ENCODE measurements around the gene KCP.

KCP gene

GRCh38 chr7:128886391-128887168 lies 23.9 kb downstream of the KCP start:
- no peak for DNase-seq

GRCh38 chr7:128885370-128886187 lies 24.9 kb downstream of the KCP start:
- no peak for DNase-seq

- no peak for DNase-seq
These were observed 25.7 kb downstream of the KCP start for GRCh38 chr7:128884561-128885369.

GRCh38 chr7:128883622-128884448 lies 26.7 kb downstream of the KCP start:
- peak; percentile 81 to 87 for DNase-seq

GRCh38 chr7:128882134-128882533 lies 28.4 kb downstream of the KCP start:
- DNase-seq = no peak

GRCh38 chr7:128881458-128882125 lies 28.9 kb downstream of the KCP start:
- DNase-seq = no peak

GRCh38 chr7:128880791-128881457 lies 29.6 kb downstream of the KCP start:
- no peak for DNase-seq

GRCh38 chr7:128879939-128880746 lies 30.4 kb downstream of the KCP start:
- DNase-seq = peak; percentile 46 to 48

- no peak for DNase-seq
These were observed 31.0 kb downstream of the KCP start for GRCh38 chr7:128879461-128879938.

GRCh38 chr7:128878226-128879105 lies 32.0 kb downstream of the KCP start:
- DNase-seq = no peak

GRCh38 chr7:128877756-128878120 lies 32.8 kb downstream of the KCP start:
- no peak for DNase-seq

GRCh38 chr7:128876978-128877755 lies 33.3 kb downstream of the KCP start:
- DNase-seq = no peak

- DNase-seq = no peak
These were observed 33.9 kb downstream of the KCP start for GRCh38 chr7:128876586-128876977.

GRCh38 chr7:128876127-128876526 lies 34.4 kb downstream of the KCP start:
- DNase-seq = no peak

- no peak for DNase-seq
These were observed 35.0 kb downstream of the KCP start for GRCh38 chr7:128875523-128875948.

- DNase-seq = no peak
These were observed 36.1 kb downstream of the KCP start for GRCh38 chr7:128874140-128875031.

GRCh38 chr7:128873234-128873633 lies 37.3 kb downstream of the KCP start:
- no peak for DNase-seq
